ENCODE results near the gene RTBDN.

DNA sequence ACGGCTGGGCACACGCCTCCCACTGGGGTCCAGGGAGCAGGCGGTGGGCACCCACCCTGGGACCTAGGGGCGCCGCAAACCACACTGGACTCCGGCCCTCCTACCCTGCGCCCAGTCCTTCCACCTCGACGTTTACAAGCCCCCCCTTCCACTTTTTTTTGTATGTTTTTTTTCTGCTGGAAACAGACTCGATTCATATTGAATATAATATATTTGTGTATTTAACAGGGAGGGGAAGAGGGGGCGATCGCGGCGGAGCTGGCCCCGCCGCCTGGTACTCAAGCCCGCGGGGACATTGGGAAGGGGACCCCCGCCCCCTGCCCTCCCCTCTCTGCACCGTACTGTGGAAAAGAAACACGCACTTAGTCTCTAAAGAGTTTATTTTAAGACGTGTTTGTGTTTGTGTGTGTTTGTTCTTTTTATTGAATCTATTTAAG, 41.5 kb downstream of the RTBDN start:
- TF ChIP-seq, protein P1, sequence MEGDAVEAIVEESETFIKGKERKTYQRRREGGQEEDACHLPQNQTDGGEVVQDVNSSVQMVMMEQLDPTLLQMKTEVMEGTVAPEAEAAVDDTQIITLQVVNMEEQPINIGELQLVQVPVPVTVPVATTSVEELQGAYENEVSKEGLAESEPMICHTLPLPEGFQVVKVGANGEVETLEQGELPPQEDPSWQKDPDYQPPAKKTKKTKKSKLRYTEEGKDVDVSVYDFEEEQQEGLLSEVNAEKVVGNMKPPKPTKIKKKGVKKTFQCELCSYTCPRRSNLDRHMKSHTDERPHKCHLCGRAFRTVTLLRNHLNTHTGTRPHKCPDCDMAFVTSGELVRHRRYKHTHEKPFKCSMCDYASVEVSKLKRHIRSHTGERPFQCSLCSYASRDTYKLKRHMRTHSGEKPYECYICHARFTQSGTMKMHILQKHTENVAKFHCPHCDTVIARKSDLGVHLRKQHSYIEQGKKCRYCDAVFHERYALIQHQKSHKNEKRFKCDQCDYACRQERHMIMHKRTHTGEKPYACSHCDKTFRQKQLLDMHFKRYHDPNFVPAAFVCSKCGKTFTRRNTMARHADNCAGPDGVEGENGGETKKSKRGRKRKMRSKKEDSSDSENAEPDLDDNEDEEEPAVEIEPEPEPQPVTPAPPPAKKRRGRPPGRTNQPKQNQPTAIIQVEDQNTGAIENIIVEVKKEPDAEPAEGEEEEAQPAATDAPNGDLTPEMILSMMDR (IDR thresholded peaks at IDR 0.05; ENCODE audit: insufficient read depth, low read length) = no peak
- TF ChIP-seq GABPA (IDR thresholded peaks at IDR 0.05; ENCODE audit: low read depth) (no peak), SPI1 (IDR thresholded peaks at IDR 0.05; ENCODE audit: borderline replicate concordance, low read depth) (no peak), POLR2AphosphoS5 (IDR thresholded peaks at IDR 0.05; ENCODE audit: low read depth) (no peak)

Data from HL-60 (cell line).